A549 treated with RU486 at 1 μM for 4 hours (cell line): Measurements from ENCODE around the gene KIAA1549. TPM values are rescaled to one million over a fixed set of nuclear protein-coding genes. Genes with fewer than 3 reads are reported as not detected.

Experiments
- total RNA-seq: library from RNA; stranded (reverse); fragments of 200-300 nt; extraction: Qiagen RNA extraction; gene quantifications from 5 replicates; pipeline ENCODE4 v1.2.3, GENCODE V29; 2022; ENCODE audit warnings: low read depth

KIAA1549 gene
- 5.7 to 8.2 TPM (median 7.2 TPM) in 5 replicates for total RNA-seq

DNA sequence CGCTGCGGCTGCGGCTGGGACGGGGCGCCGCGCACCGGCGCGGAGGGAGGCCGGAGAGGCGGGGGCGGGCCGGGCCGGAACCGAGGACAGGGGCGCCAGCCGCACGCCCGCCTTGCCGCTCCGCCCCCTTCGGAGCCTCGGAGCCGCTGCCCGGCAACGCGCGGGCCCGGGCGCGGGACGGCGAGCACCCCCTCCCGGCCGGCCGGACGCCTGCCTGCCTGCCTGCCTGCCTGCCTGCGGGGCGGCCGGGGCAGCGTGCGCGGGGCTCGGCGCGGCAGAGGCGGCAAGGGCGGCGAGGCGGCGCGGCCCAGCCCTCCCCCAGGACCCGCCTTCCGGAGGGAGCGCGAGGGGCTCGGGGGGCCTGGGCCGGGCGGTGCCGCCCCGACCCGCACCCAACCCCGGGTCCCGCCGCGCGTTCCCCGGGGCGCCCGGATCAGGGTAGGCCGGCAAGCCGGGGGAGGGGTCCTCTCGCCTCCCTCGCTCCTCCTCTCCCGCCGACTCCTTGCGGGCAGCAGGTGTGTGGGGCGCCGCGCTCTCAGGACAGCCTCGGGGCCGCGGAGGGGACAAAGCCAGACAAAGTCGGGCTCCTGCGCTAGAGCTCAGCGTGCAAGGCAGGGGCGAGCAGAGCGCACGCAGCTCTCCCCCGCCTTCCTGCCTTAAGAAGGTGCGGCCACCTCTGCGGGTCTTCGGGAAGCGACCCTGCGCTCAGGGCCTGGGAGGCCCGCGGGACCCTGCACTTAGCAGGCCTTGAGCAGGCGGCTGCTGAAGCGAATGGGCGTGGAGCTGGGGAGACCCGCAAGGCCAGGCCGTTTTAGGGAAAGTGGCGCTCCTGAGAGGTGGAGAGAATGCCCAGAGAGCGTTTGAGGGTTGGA lies at the start of gene KIAA1549:
KIAA1549 (minus strand) TSS at position 58 of the 872 bp plus-strand sequence. CDS start 120 bp downstream, outside the sequence.

DNA sequence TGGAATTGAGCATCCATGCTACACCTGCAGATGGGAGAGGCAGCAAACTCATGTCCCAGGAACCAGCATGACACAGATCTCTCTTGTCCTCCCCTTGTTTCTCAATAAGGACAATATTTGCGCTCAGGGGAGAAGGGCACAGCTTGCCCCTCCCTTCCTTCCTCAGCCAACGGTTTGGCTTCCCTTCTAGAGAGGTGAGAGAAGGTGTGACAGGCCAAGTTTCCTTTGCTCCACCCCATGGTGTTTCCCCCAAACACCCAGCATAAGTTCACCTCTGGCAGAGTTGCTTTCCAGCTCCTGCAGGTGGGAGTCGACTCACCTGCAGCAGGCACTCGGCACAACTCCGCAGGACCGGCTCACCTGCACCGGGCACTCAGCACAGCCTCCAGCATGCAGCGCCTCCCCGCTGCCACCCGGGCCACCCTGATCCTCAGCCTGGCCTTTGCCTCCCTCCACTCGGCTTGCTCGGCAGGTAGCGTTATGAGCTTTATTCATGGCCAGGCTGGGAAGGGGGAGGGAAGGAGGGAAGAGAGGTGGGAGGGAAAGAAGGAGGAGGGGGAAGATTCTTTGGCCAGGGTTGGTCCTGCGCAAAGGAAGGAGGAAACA lies 183.4 kb downstream of the KIAA1549 start, which contains the start of the genes ATP6V0A4 and TMEM213:
ATP6V0A4 (minus strand) TSS at position 482 of the 606 bp plus-strand sequence. CDS start 26,949 bp downstream, outside the sequence.
TMEM213 (plus strand) TSS at position 280 of the 606 bp plus-strand sequence; CDS start at position 391, 111 bp downstream.

Other genes with a start within 250 kb of the KIAA1549 start
- not detected in 5 replicates for gene TMEM213, start 183.4 kb downstream of the KIAA1549 start, total RNA-seq
- gene ATP6V0A4, start 183.2 kb downstream of the KIAA1549 start, total RNA-seq, result 0.19 to 0.28 TPM (median 0.22 TPM) in 5 replicates
- gene ZC3HAV1L, start 54.7 kb upstream of the KIAA1549 start, total RNA-seq, result 3.3 to 8.4 TPM (median 6.8 TPM) in 5 replicates
- gene ZC3HAV1, start 128.3 kb upstream of the KIAA1549 start, total RNA-seq, result 22.7 to 30.5 TPM (median 27.8 TPM) in 5 replicates
- 1.2 to 3.9 TPM (median 2.7 TPM) in 5 replicates for gene UBN2, start 249.8 kb upstream of the KIAA1549 start, total RNA-seq